ENCODE data around the gene MCRIP2. TPM values are rescaled to one million over a fixed set of nuclear protein-coding genes. Genes with fewer than 3 reads are reported as not detected.

The MCRIP2 gene
- total RNA-seq, 1 experiment from 2014 or later: 83.1 TPM

DNA sequence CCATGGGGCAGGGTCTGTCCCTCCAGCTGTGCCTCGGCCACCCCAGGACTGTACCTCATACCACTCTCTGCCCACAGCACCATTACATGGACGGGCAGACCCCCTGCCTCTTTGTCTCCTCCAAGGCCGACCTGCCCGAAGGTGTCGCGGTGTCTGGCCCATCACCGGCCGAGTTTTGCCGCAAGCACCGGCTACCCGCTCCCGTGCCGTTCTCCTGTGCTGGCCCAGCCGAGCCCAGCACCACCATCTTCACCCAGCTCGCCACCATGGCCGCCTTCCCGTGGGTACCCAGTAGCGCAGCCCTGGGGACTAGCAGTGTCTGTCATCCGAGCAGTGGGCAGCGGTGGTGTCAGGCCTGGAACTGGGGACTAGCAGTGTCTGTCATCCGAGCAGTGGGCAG, 31.2 kb downstream of the MCRIP2 start:
- Histone ChIP-seq H3K27me3 (ENCODE audit: control insufficient read depth, insufficient read depth, low read length) (no peaks in the 10 kb centered on the region), H3K4me3 (ENCODE audit: insufficient read depth, low read depth, low read length) (no peak overlapping the region), H3K36me3 (replicated peaks; ENCODE audit: control insufficient read depth, insufficient read depth, low read length) (peaks cover 17% of the 10 kb centered on the region)
- DNase-seq: no peak

- H3K4me3 ChIP-seq (ENCODE audit: insufficient read depth, low read depth, low read length): no peak overlapping the region
- peaks cover 17% of the 10 kb centered on the region for H3K36me3 ChIP-seq (replicated peaks; ENCODE audit: control insufficient read depth, insufficient read depth, low read length)
- DNase-seq: no peak
- H3K27me3 ChIP-seq (ENCODE audit: control insufficient read depth, insufficient read depth, low read length): no peaks in the 10 kb centered on the region
Measured at GRCh38 chr16:673399-673991, 31.9 kb downstream of the MCRIP2 start.

- no peaks in the 10 kb centered on the region for H3K27me3 ChIP-seq (ENCODE audit: control insufficient read depth, insufficient read depth, low read length)
- DNase-seq: peak; percentile 69
- peaks cover 14% of the 10 kb centered on the region for H3K36me3 ChIP-seq (replicated peaks; ENCODE audit: control insufficient read depth, insufficient read depth, low read length)
- no peak overlapping the region for H3K4me3 ChIP-seq (ENCODE audit: insufficient read depth, low read depth, low read length)
Measured at GRCh38 chr16:674214-674881, 32.7 kb downstream of the MCRIP2 start.

GRCh38 chr16:674968-675883, 33.6 kb downstream of the MCRIP2 start, which contains the start of gene RHBDL1:
RHBDL1 (plus strand) TSS chr16:675671; CDS start chr16:675791, 120 bp downstream.
- Histone ChIP-seq H3K27me3 (ENCODE audit: control insufficient read depth, insufficient read depth, low read length) (no peaks in the 10 kb centered on the region), H3K36me3 (replicated peaks; ENCODE audit: control insufficient read depth, insufficient read depth, low read length) (peaks cover 9% of the 10 kb centered on the region), H3K4me3 (ENCODE audit: insufficient read depth, low read depth, low read length) (peak within 1 kb of the TSS; percentile 47)
- DNase-seq: peak; percentile 92

GRCh38 chr16:675884-676564, 34.4 kb downstream of the MCRIP2 start:
- no peaks in the 10 kb centered on the region for H3K27me3 ChIP-seq (ENCODE audit: control insufficient read depth, insufficient read depth, low read length)
- peaks cover 6% of the 10 kb centered on the region for H3K36me3 ChIP-seq (replicated peaks; ENCODE audit: control insufficient read depth, insufficient read depth, low read length)
- DNase-seq: no peak
- H3K4me3 ChIP-seq (ENCODE audit: insufficient read depth, low read depth, low read length): peak overlapping the region; percentile 47; the same call in 1 of the 2 replicates

- peaks cover 5% of the 10 kb centered on the region for H3K36me3 ChIP-seq (replicated peaks; ENCODE audit: control insufficient read depth, insufficient read depth, low read length)
- DNase-seq: no peak
- no peak overlapping the region for H3K4me3 ChIP-seq (ENCODE audit: insufficient read depth, low read depth, low read length)
- no peaks in the 10 kb centered on the region for H3K27me3 ChIP-seq (ENCODE audit: control insufficient read depth, insufficient read depth, low read length)
Measured at GRCh38 chr16:676565-676902, 34.9 kb downstream of the MCRIP2 start.

DNA sequence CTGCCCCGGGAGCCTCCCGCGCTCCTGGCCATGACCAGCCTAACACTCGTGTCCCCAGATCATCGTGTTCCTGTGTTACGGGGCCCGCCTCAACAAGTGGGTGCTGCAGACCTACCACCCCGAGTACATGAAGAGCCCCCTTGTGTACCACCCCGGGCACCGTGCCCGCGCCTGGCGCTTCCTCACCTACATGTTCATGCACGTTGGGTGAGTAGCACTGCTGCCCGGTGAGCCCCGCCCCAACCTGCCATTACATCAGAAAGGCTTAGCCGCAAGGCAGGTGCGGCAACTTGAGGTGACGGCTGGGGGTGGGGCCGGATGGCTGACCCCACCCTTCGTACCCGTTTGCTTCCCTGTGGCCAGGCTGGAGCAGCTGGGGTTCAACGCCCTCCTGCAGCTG, 35.3 kb downstream of the MCRIP2 start:
- DNase-seq: peak; percentile 76
- no peak overlapping the region for H3K4me3 ChIP-seq (ENCODE audit: insufficient read depth, low read depth, low read length)
- H3K27me3 ChIP-seq (ENCODE audit: control insufficient read depth, insufficient read depth, low read length): no peaks in the 10 kb centered on the region
- peaks cover 7% of the 10 kb centered on the region for H3K36me3 ChIP-seq (replicated peaks; ENCODE audit: control insufficient read depth, insufficient read depth, low read length)

DNA sequence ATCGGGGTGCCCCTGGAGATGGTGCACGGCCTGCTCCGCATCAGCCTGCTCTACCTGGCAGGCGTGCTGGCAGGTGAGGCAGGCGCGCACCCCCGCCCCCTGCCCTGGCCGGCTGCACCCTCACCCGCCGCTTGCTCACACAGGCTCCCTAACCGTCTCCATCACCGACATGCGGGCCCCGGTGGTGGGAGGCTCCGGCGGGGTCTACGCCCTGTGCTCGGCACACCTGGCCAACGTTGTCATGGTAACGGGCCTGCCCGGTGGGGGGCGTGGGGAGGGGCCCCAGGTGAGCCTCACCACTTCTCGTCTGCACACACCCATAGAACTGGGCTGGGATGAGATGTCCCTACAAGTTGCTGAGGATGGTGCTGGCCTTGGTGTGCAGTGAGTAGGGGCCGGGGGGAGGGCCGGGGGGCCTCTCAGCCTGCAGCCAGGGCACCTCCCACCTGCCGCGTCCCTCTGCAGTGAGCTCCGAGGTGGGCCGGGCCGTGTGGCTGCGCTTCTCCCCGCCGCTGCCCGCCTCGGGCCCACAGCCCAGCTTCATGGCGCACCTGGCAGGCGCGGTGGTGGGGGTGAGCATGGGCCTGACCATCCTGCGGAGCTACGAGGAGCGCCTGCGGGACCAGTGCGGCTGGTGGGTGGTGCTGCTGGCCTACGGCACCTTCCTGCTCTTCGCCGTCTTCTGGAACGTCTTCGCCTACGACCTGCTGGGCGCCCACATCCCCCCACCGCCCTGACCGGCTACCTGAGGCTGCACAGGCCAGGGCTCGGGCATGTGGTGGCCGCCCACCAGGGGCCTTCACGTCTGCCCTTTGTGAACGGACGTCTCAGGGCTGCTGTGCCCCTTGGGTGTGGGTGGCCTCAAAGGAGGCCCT, 35.9 kb downstream of the MCRIP2 start:
- DNase-seq: peak; percentile 89
- Histone ChIP-seq H3K4me3 (ENCODE audit: insufficient read depth, low read depth, low read length) (no peak overlapping the region), H3K27me3 (ENCODE audit: control insufficient read depth, insufficient read depth, low read length) (no peaks in the 10 kb centered on the region), H3K36me3 (replicated peaks; ENCODE audit: control insufficient read depth, insufficient read depth, low read length) (peaks cover 13% of the 10 kb centered on the region)

DNA sequence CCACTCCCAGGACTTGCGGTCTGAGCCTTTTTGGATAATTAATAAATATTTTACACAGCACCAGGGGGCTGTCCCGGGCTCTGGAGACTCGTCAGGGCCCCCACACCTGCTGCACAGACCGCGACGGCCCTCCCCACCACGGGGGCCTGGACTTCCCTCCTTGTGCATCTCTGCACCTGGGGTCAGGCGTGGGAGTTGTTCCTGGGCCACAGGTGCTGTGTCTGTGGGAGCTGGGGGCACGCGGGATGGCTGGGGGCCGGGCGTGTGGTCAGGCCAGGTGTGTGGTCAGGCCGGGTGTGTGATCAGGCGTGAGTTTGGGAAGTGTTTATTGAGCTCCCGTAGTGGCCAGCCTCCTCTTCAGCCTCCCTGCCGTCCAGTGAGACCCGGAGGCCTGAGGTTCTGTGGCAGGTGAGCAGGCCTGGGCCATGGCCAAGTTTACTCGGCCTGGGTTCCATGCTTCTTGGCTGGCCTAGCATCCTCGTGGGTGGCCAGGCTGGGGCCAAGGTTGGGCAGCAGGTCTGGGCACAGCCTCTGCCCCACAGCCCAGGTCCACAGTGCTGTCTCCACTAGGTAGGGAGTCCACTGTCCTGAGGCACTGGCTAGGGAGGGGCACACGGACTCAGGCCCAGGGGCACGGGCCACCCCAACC, 36.7 kb downstream of the MCRIP2 start:
- Histone ChIP-seq H3K27me3 (ENCODE audit: control insufficient read depth, insufficient read depth, low read length) (no peaks in the 10 kb centered on the region), H3K36me3 (replicated peaks; ENCODE audit: control insufficient read depth, insufficient read depth, low read length) (peaks cover 11% of the 10 kb centered on the region), H3K4me3 (ENCODE audit: insufficient read depth, low read depth, low read length) (no peak overlapping the region)
- DNase-seq: no peak

- peak overlapping the region; percentile 65 for H3K4me3 ChIP-seq (ENCODE audit: insufficient read depth, low read depth, low read length)
- peak; percentile 91 for DNase-seq
- H3K36me3 ChIP-seq (replicated peaks; ENCODE audit: control insufficient read depth, insufficient read depth, low read length): peaks cover 11% of the 10 kb centered on the region
- no peaks in the 10 kb centered on the region for H3K27me3 ChIP-seq (ENCODE audit: control insufficient read depth, insufficient read depth, low read length)
Measured at GRCh38 chr16:678858-679813, 37.5 kb downstream of the MCRIP2 start.

DNA sequence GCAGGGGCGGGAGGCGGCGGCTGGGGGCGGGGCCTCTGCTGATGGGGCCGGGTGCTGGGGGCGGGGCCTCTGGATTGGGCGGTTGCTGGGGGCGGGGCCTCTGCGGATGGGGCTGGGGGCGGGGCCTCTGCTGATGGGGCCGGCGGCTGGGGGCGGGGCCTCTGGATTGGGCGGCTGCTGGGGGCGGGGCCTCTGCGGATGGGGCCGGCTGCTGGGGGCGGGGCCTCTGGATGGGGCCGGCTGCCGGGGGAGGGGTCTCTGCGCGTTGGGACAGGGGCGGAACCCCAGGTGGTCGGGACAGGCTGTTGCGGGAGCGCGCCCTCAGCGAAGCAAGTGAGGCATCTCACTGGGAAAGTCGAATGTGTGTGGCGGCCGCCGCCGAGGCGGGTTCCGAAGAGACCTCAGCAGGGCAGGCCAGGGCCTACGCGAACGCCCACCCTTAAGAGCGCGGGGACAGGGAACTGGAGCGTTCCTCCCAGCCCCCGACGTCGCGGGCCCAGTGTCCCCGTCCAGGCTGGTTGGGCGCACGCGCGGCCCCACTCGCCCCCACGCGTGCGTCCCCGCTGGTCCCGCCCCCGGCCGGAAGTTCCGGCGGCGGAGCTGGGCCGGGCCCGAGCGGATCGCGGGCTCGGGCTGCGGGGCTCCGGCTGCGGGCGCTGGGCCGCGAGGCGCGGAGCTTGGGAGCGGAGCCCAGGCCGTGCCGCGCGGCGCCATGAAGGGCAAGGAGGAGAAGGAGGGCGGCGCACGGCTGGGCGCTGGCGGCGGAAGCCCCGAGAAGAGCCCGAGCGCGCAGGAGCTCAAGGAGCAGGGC, 38.4 kb downstream of the MCRIP2 start, which contains the start of gene STUB1:
Gene STUB1, plus strand, starts transcription at position 597 of the 811 bp plus-strand sequence. Its CDS starts 116 bp downstream, at position 713.
- peaks cover 11% of the 10 kb centered on the region for H3K36me3 ChIP-seq (replicated peaks; ENCODE audit: control insufficient read depth, insufficient read depth, low read length)
- peak; percentile 99 for DNase-seq
- no peaks in the 10 kb centered on the region for H3K27me3 ChIP-seq (ENCODE audit: control insufficient read depth, insufficient read depth, low read length)
- peak within 1 kb of the TSS; percentile 90 for H3K4me3 ChIP-seq (ENCODE audit: insufficient read depth, low read depth, low read length)

DNA sequence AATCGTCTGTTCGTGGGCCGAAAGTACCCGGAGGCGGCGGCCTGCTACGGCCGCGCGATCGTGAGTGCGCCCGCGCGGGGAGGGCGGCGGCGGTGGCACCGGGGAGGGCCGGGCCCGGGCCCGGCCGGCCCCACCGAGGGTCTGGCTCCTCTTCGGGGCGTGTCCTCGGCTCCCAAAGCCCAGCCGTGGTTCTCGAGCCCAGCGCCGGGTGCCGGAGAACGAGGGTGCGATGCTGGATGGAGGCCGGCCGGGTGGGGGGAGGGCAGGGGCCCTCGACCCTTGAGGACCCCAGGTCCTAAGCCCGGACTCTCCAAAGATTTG, 39.0 kb downstream of the MCRIP2 start:
- Histone ChIP-seq H3K27me3 (ENCODE audit: control insufficient read depth, insufficient read depth, low read length) (no peaks in the 10 kb centered on the region), H3K36me3 (replicated peaks; ENCODE audit: control insufficient read depth, insufficient read depth, low read length) (peaks cover 11% of the 10 kb centered on the region), H3K4me3 (ENCODE audit: insufficient read depth, low read depth, low read length) (peak overlapping the region; percentile 90)
- DNase-seq: peak; percentile 73

Data from H7 (cell line).